GM21717 (cell line): ENCODE results near the gene AHNAK.
"Not testable (repeated sequence)": the region's sequence is repeated elsewhere in the genome, so short reads cannot be mapped to it uniquely, and the experiment has no call there.

Source experiments
- ATAC-seq: cut with Tn5 transposase; IDR thresholded peaks from one replicate; pipeline ENCODE4 v1.9.1; 2021; ENCODE audit warnings: mild to moderate bottlenecking, moderate library complexity; ENCODE audit not compliant: unreplicated experiment

The AHNAK gene

GRCh38 chr11:62572431-62572830, 25.8 kb upstream of the AHNAK start:
- ATAC-seq, result no peak

- not testable (repeated sequence) for ATAC-seq
Observed at GRCh38 chr11:62571493-62571892, 24.9 kb upstream of the AHNAK start.

GRCh38 chr11:62570903-62571302, 24.3 kb upstream of the AHNAK start:
- ATAC-seq, result not testable (repeated sequence)

- no peak for ATAC-seq
Observed at GRCh38 chr11:62569611-62570010, 23.0 kb upstream of the AHNAK start.

GRCh38 chr11:62567018-62567633, 20.5 kb upstream of the AHNAK start:
- no peak for ATAC-seq

- no peak for ATAC-seq
Observed at GRCh38 chr11:62566247-62566646, 19.6 kb upstream of the AHNAK start.

GRCh38 chr11:62565100-62565802, 18.6 kb upstream of the AHNAK start:
- no peak for ATAC-seq

GRCh38 chr11:62561677-62562230, 15.1 kb upstream of the AHNAK start:
- not testable (repeated sequence) for ATAC-seq

GRCh38 chr11:62560566-62561103, 14.0 kb upstream of the AHNAK start:
- no peak for ATAC-seq

- ATAC-seq, result not testable (repeated sequence)
Observed at GRCh38 chr11:62559626-62560025, 13.0 kb upstream of the AHNAK start.

- no peak for ATAC-seq
Observed at GRCh38 chr11:62559204-62559603, 12.6 kb upstream of the AHNAK start.

GRCh38 chr11:62558669-62559068, 12.1 kb upstream of the AHNAK start:
- ATAC-seq, result no peak

GRCh38 chr11:62556875-62557631, 10.4 kb upstream of the AHNAK start:
- peak; percentile 25 for ATAC-seq

GRCh38 chr11:62556108-62556874, 9.7 kb upstream of the AHNAK start:
- ATAC-seq, result peak; percentile 34

- peak; percentile 30 for ATAC-seq
Observed at GRCh38 chr11:62555464-62556107, 9.0 kb upstream of the AHNAK start.

- ATAC-seq, result no peak
Observed at GRCh38 chr11:62554387-62555167, 8.0 kb upstream of the AHNAK start.

GRCh38 chr11:62553839-62554361, 7.3 kb upstream of the AHNAK start:
- no peak for ATAC-seq

GRCh38 chr11:62553080-62553838, 6.7 kb upstream of the AHNAK start:
- no peak for ATAC-seq
